KBM-7 (cell line): ENCODE measurements around the gene HOXC5.
A peak's percentile ranks its signal among the peaks of the same experiment; 100 is the strongest.

Source experiments
- DNase-seq: peaks from one replicate; pipeline ENCODE4 v3.0.0-alpha.2; 2015
- in situ Hi-C: fragments of 300-500 bp; cut with MboI; formaldehyde crosslinking; loops from 2 replicates; pipeline ENCODE4 v1.14.3; 2020; ENCODE audit warnings: low sequenced_read_pairs, low pct_unique_long_range_greater_than_20kb, mixed read lengths

HOXC5 gene

GRCh38 chr12:54032627-54033100 is at the start of gene HOXC5:
Gene HOXC5, plus strand, starts transcription at chr12:54033050. Its CDS starts 73 bp downstream, at chr12:54033123.
- in situ Hi-C loops = no loop called here
- peak; percentile 96 for DNase-seq

- no peak for DNase-seq
- in situ Hi-C loops = no loop called here
These were observed 49.3 kb upstream of the HOXC5 start for GRCh38 chr12:53983568-53983949.

- in situ Hi-C loops = no loop called here
These were observed 48.8 kb upstream of the HOXC5 start for GRCh38 chr12:53983950-53984572.

GRCh38 chr12:53984901-53985691 is 47.8 kb upstream of the HOXC5 start, which contains the start of gene HOXC10:
Gene HOXC10, plus strand, starts transcription at chr12:53985146. Its CDS starts 114 bp downstream, at chr12:53985260.
- in situ Hi-C loops = no loop called here
- DNase-seq = peak; percentile 93

More at GRCh38 chr12:53983950-53984572, 48.8 kb upstream of the HOXC5 start:
- DNase-seq = no peak

GRCh38 chr12:53985692-53985993 is 47.2 kb upstream of the HOXC5 start:
- in situ Hi-C loops = no loop called here

GRCh38 chr12:53985994-53986685 is 46.7 kb upstream of the HOXC5 start:
- in situ Hi-C loops = no loop called here
- DNase-seq = peak; percentile 74

More at GRCh38 chr12:53985692-53985993, 47.2 kb upstream of the HOXC5 start:
- DNase-seq = no peak

GRCh38 chr12:53986686-53987483 is 46.0 kb upstream of the HOXC5 start:
- in situ Hi-C loops = no loop called here
- no peak for DNase-seq

GRCh38 chr12:53987787-53988230 is 45.0 kb upstream of the HOXC5 start:
- in situ Hi-C loops = no loop called here
- DNase-seq = peak; percentile 54

- in situ Hi-C loops = no loop called here
- no peak for DNase-seq
These were observed 44.2 kb upstream of the HOXC5 start for GRCh38 chr12:53988541-53989226.

- DNase-seq = peak; percentile 84
- in situ Hi-C loops = no loop called here
These were observed 43.4 kb upstream of the HOXC5 start for GRCh38 chr12:53989227-53990113.

GRCh38 chr12:53990311-53991076 is 42.4 kb upstream of the HOXC5 start:
- in situ Hi-C loops = no loop called here

GRCh38 chr12:53991077-53991460 is 41.8 kb upstream of the HOXC5 start:
- DNase-seq = no peak
- in situ Hi-C loops = no loop called here

More at GRCh38 chr12:53990311-53991076, 42.4 kb upstream of the HOXC5 start:
- no peak for DNase-seq

GRCh38 chr12:53992377-53992889 is 40.4 kb upstream of the HOXC5 start:
- in situ Hi-C loops = no loop called here
- no peak for DNase-seq

- no peak for DNase-seq
- in situ Hi-C loops = no loop called here
These were observed 39.5 kb upstream of the HOXC5 start for GRCh38 chr12:53993162-53994008.

- DNase-seq = no peak
- in situ Hi-C loops = no loop called here
These were observed 38.9 kb upstream of the HOXC5 start for GRCh38 chr12:53994009-53994263.
